ENCODE results near the gene CAV2.

Gene CAV2

GRCh38 chr7:116499168-116500077, at the start of gene CAV2:
TSS of gene CAV2 (plus strand) at chr7:116499738. CDS start at chr7:116499782, 44 bp downstream.
- FAIRE-seq (no peak), DNase-seq (ENCODE audit: insufficient read length, low spot score) (no peak)
- TF ChIP-seq CTCF (IDR thresholded peaks at IDR 0.05; ENCODE audit: insufficient read depth, missing control alignments), result no peak

GRCh38 chr7:116449950-116450349, 49.6 kb upstream of the CAV2 start:
- no peak for FAIRE-seq
- no peak for TF ChIP-seq CTCF (IDR thresholded peaks at IDR 0.05; ENCODE audit: insufficient read depth, missing control alignments)
- no peak for DNase-seq (ENCODE audit: insufficient read length, low spot score)

- FAIRE-seq, result no peak
- TF ChIP-seq CTCF (IDR thresholded peaks at IDR 0.05; ENCODE audit: insufficient read depth, missing control alignments), result peak; percentile 1
- DNase-seq (ENCODE audit: insufficient read length, low spot score), result no peak
Observed at GRCh38 chr7:116451957-116452729, 47.4 kb upstream of the CAV2 start.

- FAIRE-seq (no peak), DNase-seq (ENCODE audit: insufficient read length, low spot score) (no peak)
- TF ChIP-seq CTCF (IDR thresholded peaks at IDR 0.05; ENCODE audit: insufficient read depth, missing control alignments), result no peak
Observed at GRCh38 chr7:116454377-116454776, 45.2 kb upstream of the CAV2 start.

- no peak for DNase-seq (ENCODE audit: insufficient read length, low spot score)
- FAIRE-seq, result no peak
- no peak for TF ChIP-seq CTCF (IDR thresholded peaks at IDR 0.05; ENCODE audit: insufficient read depth, missing control alignments)
Observed at GRCh38 chr7:116455009-116455408, 44.5 kb upstream of the CAV2 start.

GRCh38 chr7:116455499-116455898, 44.0 kb upstream of the CAV2 start:
- DNase-seq (ENCODE audit: insufficient read length, low spot score), result no peak
- no peak for TF ChIP-seq CTCF (IDR thresholded peaks at IDR 0.05; ENCODE audit: insufficient read depth, missing control alignments)
- FAIRE-seq, result no peak

All from D721Med (cell line).